Heart right ventricle (tissue), 16 donors: Measurements from ENCODE around the gene ESYT1. TPM values are rescaled to one million over a fixed set of nuclear protein-coding genes. Genes with fewer than 3 reads are reported as not detected.

Source experiments
- ATAC-seq, 8 donors: fragments of 200-7000 bp; cut with Tn5 transposase; one replicate each; pipeline ENCODE4 v1.9.1; 2020; ENCODE audit warnings: mild to moderate bottlenecking in 8 of 8, moderate library complexity in 8 of 8, moderate number of reproducible peaks in 1 of 8
- DNase-seq, 2 donors: peaks; one replicate each; pipeline ENCODE4 v3.0.0-alpha.2; 2020
- H3K27ac ChIP-seq, 10 donors: fragments of 200-600 bp; sonication (generic) in 2 of 10; one replicate each; pipeline versions ENCODE4 v1.5.0 to v1.8.0; 2020 to 2022; ENCODE audit warnings: mild to moderate bottlenecking in 3 of 10
- H3K27me3 ChIP-seq, 7 donors: fragments of 200-600 bp; one replicate each; pipeline ENCODE4 v1.8.0; 2021 to 2022; ENCODE audit warnings: mild to moderate bottlenecking in 2 of 7
- H3K36me3 ChIP-seq, 9 donors: fragments of 200-600 bp; sonication (generic) in 1 of 9; one replicate each; pipeline versions ENCODE4 v1.5.0 to v1.8.0; 2020 to 2022; ENCODE audit warnings: mild to moderate bottlenecking in 2 of 9
- H3K4me1 ChIP-seq, 9 donors: fragments of 200-600 bp; sonication (generic) in 1 of 9; one replicate each; pipeline versions ENCODE4 v1.5.0 to v1.8.0; 2020 to 2022; ENCODE audit warnings: mild to moderate bottlenecking in 4 of 9
- H3K4me3 ChIP-seq, 10 donors: fragments of 200-600 bp; sonication (generic) in 2 of 10; one replicate each; pipeline versions ENCODE4 v1.5.0 to v1.8.0; 2020 to 2022; ENCODE audit warnings: mild to moderate bottlenecking in 7 of 10, moderate library complexity in 2 of 10
- H3K9me3 ChIP-seq, 11 donors: fragments of 200-600 bp in 10 of 11; sonication (generic) in 2 of 11; one replicate each; pipeline versions ENCODE4 v1.5.0 to v1.8.0; 2013 to 2022; ENCODE audit warnings: mild to moderate bottlenecking in 2 of 11, control low read depth in 1 of 11, moderate library complexity in 1 of 11
- WGBS, 2 donors: extraction: QIAGEN DNeasy Blood & Tissue Kit; methylation state at CpG; one replicate each; pipeline ENCODE4 v1.1.7; 2013; ENCODE audit warnings: inconsistent platforms in 1 of 2; 5-methylcytosine and 5-hydroxymethylcytosine counted together
- intact Hi-C, 10 donors: fragments of 100-400 bp; cut with DNase I; formaldehyde crosslinking; loops; one replicate each; pipeline versions ENCODE4 v1.11.1 to v1.14.2; 2022
- long read RNA-seq, 3 donors: library from polyadenylated mRNA; unstranded; transcript quantifications; one replicate each; pipeline ENCODE4 v2.0.0, GENCODE V29; 2020 to 2021
- polyA plus RNA-seq, 2 donors: library from polyadenylated mRNA; stranded (reverse); fragments of 200-250 nt; gene quantifications; one replicate each; pipeline ENCODE4 v1.2.3, GENCODE V29; 2013
- total RNA-seq, 10 donors: library from RNA; stranded (reverse); fragmentation: NEBNext Ultra II Directional in 3 of 10; extraction: Animal tissue kit (Norgen Biotek cat#: 25700) in 3 of 10; gene quantifications; one replicate each; pipeline versions ENCODE4 v1.2.1 to v1.2.4, GENCODE V29; 2021 to 2023
- TF ChIP-seq, protein P1 (sequence below), 9 donors: fragments of 200-600 bp; sonication (generic) in 2 of 9; IDR thresholded peaks; one replicate each; pipeline versions ENCODE4 v1.5.0 to v1.8.0; 2021 to 2022; ENCODE audit warnings: antibody characterized with exemption in 9 of 9, mild to moderate bottlenecking in 5 of 9, moderate library complexity in 1 of 9
- donor health status: Arrhythmogenic right ventricular cardiomyopathy.
- donor health status: ischemic (EF 13 %, LVEDD 7.1; RV severe dilation, severe dysfunction).
- donor health status: healthy with polysubstance abuse.
- donor health status: DM: no; HTN: yes; CAD: no.
- donor health status: DM: no; HTN: no; CAD: no.
- donor health status: ischemic (EF 25% LVEDD 6.9; RV normal size, moderate dysfunction).
- donor health status: ischemic (EF 25% LVEDD 5.7; RV mildly dilated, moderate dysfunction).
- donor health status: healthy.
- donor health status: DM: yes; HTN: yes; CAD: no.
- donor health status: Ischemic cardiomyopathy.
- donor health status: ischemic (EF 35%, LVEDD 5.7; RV mildly dilated, moderate dysfunction).
- donor health status: nonischemic (EF 11% LVEDD 7.7; RV severe dilation, severe dysfunction).
- donor health status: DM: yes; HTN: yes; CAD: no.
- donor health status: PGD.
- donor health status: ischemic (EF 29% LVEDD 5.4; RV normal size, mild dysfunction).
- donor health status: nonischemic (EF 23%, LVEDD 6.1; RV moderate dilation, normal function).

ESYT1 gene, protein sequence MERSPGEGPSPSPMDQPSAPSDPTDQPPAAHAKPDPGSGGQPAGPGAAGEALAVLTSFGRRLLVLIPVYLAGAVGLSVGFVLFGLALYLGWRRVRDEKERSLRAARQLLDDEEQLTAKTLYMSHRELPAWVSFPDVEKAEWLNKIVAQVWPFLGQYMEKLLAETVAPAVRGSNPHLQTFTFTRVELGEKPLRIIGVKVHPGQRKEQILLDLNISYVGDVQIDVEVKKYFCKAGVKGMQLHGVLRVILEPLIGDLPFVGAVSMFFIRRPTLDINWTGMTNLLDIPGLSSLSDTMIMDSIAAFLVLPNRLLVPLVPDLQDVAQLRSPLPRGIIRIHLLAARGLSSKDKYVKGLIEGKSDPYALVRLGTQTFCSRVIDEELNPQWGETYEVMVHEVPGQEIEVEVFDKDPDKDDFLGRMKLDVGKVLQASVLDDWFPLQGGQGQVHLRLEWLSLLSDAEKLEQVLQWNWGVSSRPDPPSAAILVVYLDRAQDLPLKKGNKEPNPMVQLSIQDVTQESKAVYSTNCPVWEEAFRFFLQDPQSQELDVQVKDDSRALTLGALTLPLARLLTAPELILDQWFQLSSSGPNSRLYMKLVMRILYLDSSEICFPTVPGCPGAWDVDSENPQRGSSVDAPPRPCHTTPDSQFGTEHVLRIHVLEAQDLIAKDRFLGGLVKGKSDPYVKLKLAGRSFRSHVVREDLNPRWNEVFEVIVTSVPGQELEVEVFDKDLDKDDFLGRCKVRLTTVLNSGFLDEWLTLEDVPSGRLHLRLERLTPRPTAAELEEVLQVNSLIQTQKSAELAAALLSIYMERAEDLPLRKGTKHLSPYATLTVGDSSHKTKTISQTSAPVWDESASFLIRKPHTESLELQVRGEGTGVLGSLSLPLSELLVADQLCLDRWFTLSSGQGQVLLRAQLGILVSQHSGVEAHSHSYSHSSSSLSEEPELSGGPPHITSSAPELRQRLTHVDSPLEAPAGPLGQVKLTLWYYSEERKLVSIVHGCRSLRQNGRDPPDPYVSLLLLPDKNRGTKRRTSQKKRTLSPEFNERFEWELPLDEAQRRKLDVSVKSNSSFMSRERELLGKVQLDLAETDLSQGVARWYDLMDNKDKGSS
- total RNA-seq (10 to 100 TPM; 28.8 to 47.5 (median 31.9) TPM), polyA plus RNA-seq (10 to 100 TPM; 20.9 to 57.3 TPM)
- long read RNA-seq, donor 1, full-length matches to known transcripts = 32 of 55 reads
- long read RNA-seq, donor 1, partial matches to known transcripts = 16 of 55 reads
- long read RNA-seq, donor 1, other reads (novel, unspliced or antisense) = 7 of 55 reads
- long read RNA-seq, donor 2, full-length matches to known transcripts = 18 of 50 reads
- long read RNA-seq, donor 2, partial matches to known transcripts = 18 of 50 reads
- long read RNA-seq, donor 2, other reads (novel, unspliced or antisense) = 14 of 50 reads
- long read RNA-seq, donor 3, full-length matches to known transcripts = 36 of 83 reads
- long read RNA-seq, donor 3, partial matches to known transcripts = 34 of 83 reads
- long read RNA-seq, donor 3, other reads (novel, unspliced or antisense) = 13 of 83 reads

DNA sequence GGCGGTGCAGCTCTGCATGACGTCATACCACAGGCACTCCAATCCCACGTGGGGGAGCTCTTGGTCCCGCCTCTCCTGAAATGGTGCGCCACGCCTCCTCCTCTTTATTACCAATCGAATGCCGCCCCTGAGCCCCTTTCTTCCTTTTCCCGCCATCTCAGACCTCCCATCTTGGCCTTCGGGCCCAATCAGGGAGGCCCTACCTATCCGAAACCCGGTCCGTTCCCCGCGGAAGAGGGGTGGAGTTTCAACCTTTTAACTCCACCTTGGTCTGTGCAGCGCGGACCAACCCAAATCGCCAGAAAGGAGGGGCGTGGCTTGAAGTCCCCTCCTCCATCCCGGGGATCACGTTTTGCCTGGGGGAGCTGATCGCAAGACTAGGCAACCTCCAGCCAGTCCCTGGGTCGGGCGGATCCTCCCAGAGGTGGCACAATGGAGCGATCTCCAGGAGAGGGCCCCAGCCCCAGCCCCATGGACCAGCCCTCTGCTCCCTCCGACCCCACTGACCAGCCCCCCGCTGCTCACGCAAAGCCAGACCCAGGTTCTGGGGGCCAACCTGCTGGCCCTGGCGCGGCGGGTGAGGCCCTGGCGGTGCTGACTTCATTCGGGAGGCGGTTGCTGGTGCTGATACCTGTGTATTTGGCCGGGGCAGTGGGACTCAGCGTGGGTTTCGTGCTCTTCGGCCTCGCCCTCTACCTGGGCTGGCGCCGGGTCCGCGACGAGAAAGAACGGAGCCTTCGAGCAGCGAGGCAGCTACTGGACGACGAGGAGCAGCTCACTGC lies at the start of gene ESYT1:
ESYT1 (plus strand) TSS at position 380 of the 782 bp plus-strand sequence; CDS start at position 433, 53 bp downstream.
- 0% methylated on average over 49 of the region's 49 CpGs for WGBS, 2 donors
- peaks cover 8 to 61% (median 44%) of the 10 kb centered on the region in 9 donors for H3K4me1 ChIP-seq

DNA sequence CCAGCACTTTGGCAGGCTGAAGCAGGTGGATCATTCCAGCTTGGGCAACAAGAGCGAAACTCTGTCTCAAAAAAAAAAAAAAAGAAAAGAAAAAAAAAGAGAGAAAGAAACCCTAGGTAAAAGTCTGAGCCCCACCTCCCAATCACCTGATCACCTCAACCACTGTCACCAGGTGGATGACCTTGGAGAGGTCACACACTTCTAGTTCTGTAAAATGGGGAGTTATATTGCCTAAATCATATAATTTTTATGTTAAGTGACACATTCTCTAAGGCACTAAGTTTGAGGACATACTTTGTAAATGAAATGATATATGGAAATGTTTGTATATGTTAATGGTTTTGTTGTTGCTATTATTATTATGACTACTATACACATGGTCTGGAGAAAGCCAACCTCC lies 49.6 kb upstream of the ESYT1 start:
- Histone ChIP-seq H3K4me1 (peaks cover 0 to 23% (median 18%) of the 10 kb centered on the region in 9 donors), H3K36me3 (no peaks in the 10 kb centered on the region), H3K27me3 (peaks cover 0 to 32% (median 9%) of the 10 kb centered on the region in 7 donors), H3K4me3 (peak overlapping the region in 3 of 10 donors; percentile 55 to 70 (median 61)), H3K9me3 (no peaks in the 10 kb centered on the region), H3K27ac (peak overlapping the region in 1 of 10 donors; percentile 3)
- TF ChIP-seq, protein P1, sequence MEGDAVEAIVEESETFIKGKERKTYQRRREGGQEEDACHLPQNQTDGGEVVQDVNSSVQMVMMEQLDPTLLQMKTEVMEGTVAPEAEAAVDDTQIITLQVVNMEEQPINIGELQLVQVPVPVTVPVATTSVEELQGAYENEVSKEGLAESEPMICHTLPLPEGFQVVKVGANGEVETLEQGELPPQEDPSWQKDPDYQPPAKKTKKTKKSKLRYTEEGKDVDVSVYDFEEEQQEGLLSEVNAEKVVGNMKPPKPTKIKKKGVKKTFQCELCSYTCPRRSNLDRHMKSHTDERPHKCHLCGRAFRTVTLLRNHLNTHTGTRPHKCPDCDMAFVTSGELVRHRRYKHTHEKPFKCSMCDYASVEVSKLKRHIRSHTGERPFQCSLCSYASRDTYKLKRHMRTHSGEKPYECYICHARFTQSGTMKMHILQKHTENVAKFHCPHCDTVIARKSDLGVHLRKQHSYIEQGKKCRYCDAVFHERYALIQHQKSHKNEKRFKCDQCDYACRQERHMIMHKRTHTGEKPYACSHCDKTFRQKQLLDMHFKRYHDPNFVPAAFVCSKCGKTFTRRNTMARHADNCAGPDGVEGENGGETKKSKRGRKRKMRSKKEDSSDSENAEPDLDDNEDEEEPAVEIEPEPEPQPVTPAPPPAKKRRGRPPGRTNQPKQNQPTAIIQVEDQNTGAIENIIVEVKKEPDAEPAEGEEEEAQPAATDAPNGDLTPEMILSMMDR (IDR thresholded peaks at IDR 0.05) = no peak
- ATAC-seq = no peak
- WGBS, 2 donors = 100% methylated on average over 1 of the region's 1 CpG
- intact Hi-C loops = loop anchor here in 1 of 10 donors (5.0 kb wide), 1 partner anchor 39 kb away; the partner anchor contains the start of genes RPL41 and ZC3H10
- no peak for DNase-seq

More for the DNA sequence above, at the start of gene ESYT1:
- peaks cover 0 to 36% (median 9%) of the 10 kb centered on the region in 9 donors for H3K36me3 ChIP-seq
- H3K4me3 ChIP-seq = peak within 1 kb of the TSS; percentile 53 to 94 (median 84)
- H3K27ac ChIP-seq = peak within 1 kb of the TSS; percentile 51 to 94 (median 88)
- H3K9me3 ChIP-seq = no peaks in the 10 kb centered on the region
- peak; percentile 94 to 97 (median 96) for ATAC-seq
- TF ChIP-seq, protein P1 (IDR thresholded peaks at IDR 0.05) = peak in 1 of 9 donors; percentile 18
- no peaks in the 10 kb centered on the region for H3K27me3 ChIP-seq
- DNase-seq = peak; percentile 95 to 99
- intact Hi-C loops = loop anchor here in 8 of 10 donors (1.0 to 10.0 kb wide), 10 partner anchors 15 to 507 kb away; partner anchors contain the start of genes MYL6 (in 5 of the 8), SMARCC2 (in 3 of the 8), SPRYD4 (in 2 of the 8) and BAZ2A (in 1 of the 8)

DNA sequence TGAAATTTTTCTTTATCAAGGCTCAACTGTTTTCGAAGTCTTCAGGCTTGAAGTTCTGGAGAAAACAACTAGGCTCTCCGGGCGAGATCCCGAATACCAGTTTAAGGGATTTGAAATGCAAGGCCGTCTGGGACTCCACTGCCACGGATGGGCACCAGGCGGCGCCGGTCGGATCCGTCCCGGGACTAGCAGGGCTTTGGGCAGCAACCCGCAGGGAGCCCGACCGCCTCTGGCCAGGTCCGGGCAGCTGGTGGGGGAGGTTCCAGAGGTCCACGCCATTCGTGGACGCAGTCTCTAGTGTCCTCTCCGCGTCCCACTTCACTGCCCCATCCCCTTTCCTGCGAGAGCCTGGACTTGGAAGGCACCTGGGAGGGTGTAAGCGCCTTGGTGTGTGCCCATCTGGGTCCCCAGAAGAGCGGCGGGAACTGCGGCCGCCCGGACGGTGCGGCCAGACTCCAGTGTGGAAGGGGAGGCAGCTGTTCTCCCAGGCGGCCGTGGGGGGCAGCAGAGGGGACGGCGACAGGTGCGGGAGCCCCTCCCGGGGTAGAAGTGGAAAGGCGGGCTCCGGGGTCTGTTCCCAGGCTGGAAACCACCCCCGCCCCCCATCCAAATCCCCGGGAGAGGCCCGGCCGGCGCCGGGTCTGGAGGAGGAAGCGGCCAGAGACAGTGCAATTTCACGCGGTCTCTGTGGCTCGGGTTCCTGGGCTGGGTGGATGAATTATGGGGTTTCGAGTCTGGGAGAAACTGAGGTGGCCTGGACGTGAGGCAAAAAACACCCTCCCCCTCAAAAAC lies 48.9 kb upstream of the ESYT1 start:
- intact Hi-C loops = loop anchor here in 2 of 10 donors (1.0 to 5.0 kb wide), 2 partner anchors 25 to 38 kb away; partner anchors contain the start of genes PA2G4 (in 2 of the 2), RPL41 (in 1 of the 2) and ZC3H10 (in 1 of the 2)
- 1 to 2% methylated on average over 50 of the region's 50 CpGs for WGBS, 2 donors
- ATAC-seq (peak; percentile 83 to 94 (median 89)), DNase-seq (peak; percentile 81 to 86)
- no peaks in the 10 kb centered on the region for H3K36me3 ChIP-seq
- TF ChIP-seq, protein P1 (IDR thresholded peaks at IDR 0.05) = peak; percentile 52 to 79 (median 68)
- peak overlapping the region; percentile 19 to 70 (median 56) for H3K4me3 ChIP-seq
- H3K27me3 ChIP-seq = peaks cover 0 to 32% (median 9%) of the 10 kb centered on the region in 7 donors
- H3K4me1 ChIP-seq = peaks cover 0 to 23% (median 18%) of the 10 kb centered on the region in 9 donors
- peak overlapping the region in 9 of 10 donors; percentile 3 to 55 (median 41) for H3K27ac ChIP-seq
- no peaks in the 10 kb centered on the region for H3K9me3 ChIP-seq
